ELR (cell line): Measurements from ENCODE around the gene PATL2.
"Not testable (repeated sequence)": the region's sequence is repeated elsewhere in the genome, so short reads cannot be mapped to it uniquely, and the experiment has no call there.

ENCODE experiments used
- DNase-seq: peaks from one replicate; pipeline ENCODE4 v3.0.0-alpha.2; 2015; ENCODE audit warnings: low read depth

PATL2 gene

GRCh38 chr15:44711096-44711742 lies at the start of gene PATL2, which contains the start of gene B2M:
TSS of gene PATL2 (minus strand) at chr15:44711323. CDS start at chr15:44676490, 34,833 bp downstream.
TSS of gene B2M (plus strand) at chr15:44711517. CDS start at chr15:44711547, 30 bp downstream.
- peak; percentile 97 for DNase-seq

GRCh38 chr15:44753345-44753744 lies 42.2 kb upstream of the PATL2 start:
- DNase-seq = no peak

GRCh38 chr15:44743454-44743853 lies 32.3 kb upstream of the PATL2 start:
- DNase-seq = not testable (repeated sequence)

GRCh38 chr15:44739222-44739847 lies 28.2 kb upstream of the PATL2 start:
- not testable (repeated sequence) for DNase-seq

GRCh38 chr15:44738340-44738984 lies 27.3 kb upstream of the PATL2 start:
- DNase-seq = peak; percentile 73

- DNase-seq = no peak
Observed at GRCh38 chr15:44736181-44736765, 25.1 kb upstream of the PATL2 start, which contains the start of gene TRIM69. TSS of gene TRIM69 (plus strand) at chr15:44736528. CDS start at chr15:44736705, 177 bp downstream.

- DNase-seq = no peak
Observed at GRCh38 chr15:44735482-44736180, 24.5 kb upstream of the PATL2 start.

GRCh38 chr15:44734839-44735481 lies 23.8 kb upstream of the PATL2 start:
- DNase-seq = no peak

- peak; percentile 31 for DNase-seq
Observed at GRCh38 chr15:44729408-44730127, 18.4 kb upstream of the PATL2 start.

- DNase-seq = peak; percentile 97
Observed at GRCh38 chr15:44728576-44729407, 17.7 kb upstream of the PATL2 start.

GRCh38 chr15:44728232-44728575 lies 17.1 kb upstream of the PATL2 start:
- DNase-seq = not testable (repeated sequence)

GRCh38 chr15:44727485-44728231 lies 16.5 kb upstream of the PATL2 start:
- DNase-seq = no peak

- peak; percentile 92 for DNase-seq
Observed at GRCh38 chr15:44726568-44727484, 15.7 kb upstream of the PATL2 start.

GRCh38 chr15:44726136-44726535 lies 15.0 kb upstream of the PATL2 start:
- DNase-seq = no peak

- no peak for DNase-seq
Observed at GRCh38 chr15:44722011-44722410, 10.9 kb upstream of the PATL2 start.

- DNase-seq = peak; percentile 29
Observed at GRCh38 chr15:44720460-44721176, 9.5 kb upstream of the PATL2 start.

- DNase-seq = not testable (repeated sequence)
Observed at GRCh38 chr15:44720000-44720435, 8.9 kb upstream of the PATL2 start.
